Measurements from ENCODE around the gene TNIP2. TPM values are rescaled to one million over a fixed set of nuclear protein-coding genes. Genes with fewer than 3 reads are reported as not detected.
"Not testable (repeated sequence)": the region's sequence is repeated elsewhere in the genome, so short reads cannot be mapped to it uniquely, and the experiment has no call there.

The TNIP2 gene
- polyA plus RNA-seq, 3 donors = 17.2 to 18.4 (median 17.8) TPM

DNA sequence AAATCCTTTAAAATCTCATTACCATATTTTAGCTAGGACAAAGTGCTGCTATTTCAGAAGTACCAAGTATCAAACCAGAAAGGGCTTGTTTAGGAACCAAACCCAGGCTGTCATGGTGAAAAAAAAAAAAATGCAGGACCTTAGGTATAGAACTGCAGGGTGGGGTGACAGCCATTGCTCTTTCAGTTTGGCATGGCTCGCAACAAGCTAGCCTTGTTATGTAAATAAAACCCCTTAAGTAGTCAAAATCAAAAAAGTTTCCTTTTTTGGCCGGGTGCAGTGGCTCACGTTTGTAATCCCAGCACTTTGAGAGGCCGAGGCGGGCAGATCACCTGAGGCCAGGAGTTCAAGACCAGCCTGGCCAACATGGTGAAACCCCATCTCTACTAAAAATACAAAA is 24.5 kb upstream of the TNIP2 start:
- not testable (repeated sequence) for DNase-seq (ENCODE audit: low read depth in 3 of 3, low spot score in 2 of 3)

DNA sequence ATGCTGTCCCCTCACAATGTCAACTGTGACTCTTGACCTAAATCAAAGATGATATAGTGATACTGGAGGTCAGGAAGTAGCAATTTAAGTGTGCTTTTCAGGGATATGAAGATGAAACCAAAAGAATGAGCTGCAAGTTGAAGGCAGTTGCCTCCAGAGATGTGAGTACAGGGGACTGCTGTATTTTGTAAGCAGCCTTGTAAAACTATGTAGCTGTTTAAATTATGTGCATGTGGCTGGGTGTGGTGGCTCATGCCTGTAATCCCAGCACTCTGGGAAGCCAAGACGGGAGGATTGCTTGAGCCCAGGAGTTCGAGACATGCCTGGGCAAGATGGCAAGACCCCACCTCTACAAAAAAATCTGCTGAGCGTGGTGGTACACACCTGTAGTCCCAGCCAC is 15.1 kb upstream of the TNIP2 start:
- DNase-seq (ENCODE audit: low read depth in 3 of 3, low spot score in 2 of 3) = no peak

DNA sequence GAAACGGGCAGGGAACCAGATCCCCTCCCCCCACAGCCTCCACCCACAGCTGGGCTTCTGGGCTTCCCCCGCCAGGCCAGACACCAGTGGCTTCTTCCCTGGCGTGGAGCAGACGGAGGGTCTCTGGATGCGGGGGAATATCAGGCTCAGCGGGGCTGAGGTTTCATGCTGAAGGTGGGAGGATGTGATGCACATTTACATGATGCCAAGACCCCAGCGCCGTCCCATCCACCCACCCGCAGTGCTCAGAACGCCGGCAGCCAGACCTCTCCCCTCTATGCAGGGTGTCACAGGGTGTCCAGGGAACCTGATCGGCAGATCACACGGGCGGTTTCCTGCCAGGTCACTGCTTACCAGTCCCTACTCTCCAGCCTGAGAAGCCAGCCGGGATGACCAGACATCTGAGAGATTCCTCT is 12.8 kb upstream of the TNIP2 start:
- DNase-seq (ENCODE audit: low read depth in 3 of 3, low spot score in 2 of 3) = no peak

DNA sequence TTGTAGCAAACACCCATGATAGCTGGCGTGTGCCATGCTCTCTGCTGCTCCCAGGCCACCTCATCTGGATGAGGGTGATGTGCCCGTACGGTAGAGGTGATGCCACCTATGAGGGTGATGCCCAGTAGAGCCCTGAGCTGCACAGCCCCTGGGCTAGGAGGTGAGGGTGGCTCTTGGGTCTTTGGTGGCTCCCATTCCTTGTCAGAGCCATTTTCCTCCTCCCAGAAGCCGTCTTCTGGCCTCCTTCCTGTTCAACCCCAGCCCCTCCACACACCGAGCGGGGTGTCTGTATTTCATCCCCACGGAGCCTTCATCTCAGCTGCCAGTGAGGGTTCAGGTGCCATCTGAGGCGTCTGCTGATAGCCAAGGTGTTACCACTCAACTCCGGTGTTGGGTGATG is 12.0 kb upstream of the TNIP2 start:
- no peak for DNase-seq (ENCODE audit: low read depth in 3 of 3, low spot score in 2 of 3)

DNA sequence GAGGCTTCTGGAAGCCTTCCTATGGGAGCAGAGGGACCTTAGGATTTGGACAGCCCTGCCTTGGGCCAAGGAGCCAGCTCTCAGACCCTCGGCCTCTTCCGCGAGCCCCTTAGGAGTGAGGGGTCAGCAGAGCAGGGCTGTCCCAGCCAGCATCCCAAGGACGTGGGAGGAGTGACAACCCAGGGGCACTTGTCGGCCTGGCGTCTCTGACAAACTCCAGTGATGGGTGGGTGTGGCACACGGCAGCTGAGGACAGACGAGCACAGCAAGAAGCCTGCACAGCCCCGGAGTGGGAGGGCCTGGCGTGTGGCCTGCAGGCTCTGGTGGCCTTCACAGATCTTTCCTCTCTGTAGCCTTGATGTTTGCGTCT is 11.6 kb upstream of the TNIP2 start:
- DNase-seq (ENCODE audit: low read depth in 3 of 3, low spot score in 2 of 3) = no peak

DNA sequence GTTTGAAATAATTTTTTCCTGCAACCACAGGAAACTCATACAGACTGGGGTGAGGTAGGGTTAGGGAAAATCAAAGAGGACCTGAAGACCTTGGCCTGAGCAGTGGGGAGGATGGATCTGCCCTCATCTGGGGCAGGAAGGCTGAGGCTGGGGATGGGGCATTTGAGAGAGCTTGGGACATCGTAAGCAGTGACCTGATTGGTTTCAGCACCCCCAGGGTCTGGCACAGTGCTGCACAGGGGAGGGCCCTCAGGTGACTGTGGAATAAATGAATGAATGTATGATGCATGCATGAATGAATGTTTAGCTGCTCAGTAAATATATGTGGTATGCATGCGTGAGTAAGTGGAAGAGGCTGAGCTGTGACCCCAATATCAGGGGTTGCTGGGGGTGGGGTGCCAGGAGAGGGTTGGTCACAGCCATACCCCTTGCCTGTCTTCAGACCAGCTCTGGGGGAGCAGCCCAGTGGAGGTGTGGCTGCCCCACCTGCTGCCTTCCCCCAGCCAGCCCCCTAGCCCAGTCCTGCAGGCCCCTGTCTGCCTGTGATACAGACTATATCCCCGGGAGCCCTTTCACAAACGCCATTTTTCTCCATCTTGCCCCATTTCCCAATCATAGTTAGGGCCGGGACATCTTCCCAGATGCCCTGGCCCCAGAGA is 11.0 kb upstream of the TNIP2 start:
- no peak for DNase-seq (ENCODE audit: low read depth in 3 of 3, low spot score in 2 of 3)

DNA sequence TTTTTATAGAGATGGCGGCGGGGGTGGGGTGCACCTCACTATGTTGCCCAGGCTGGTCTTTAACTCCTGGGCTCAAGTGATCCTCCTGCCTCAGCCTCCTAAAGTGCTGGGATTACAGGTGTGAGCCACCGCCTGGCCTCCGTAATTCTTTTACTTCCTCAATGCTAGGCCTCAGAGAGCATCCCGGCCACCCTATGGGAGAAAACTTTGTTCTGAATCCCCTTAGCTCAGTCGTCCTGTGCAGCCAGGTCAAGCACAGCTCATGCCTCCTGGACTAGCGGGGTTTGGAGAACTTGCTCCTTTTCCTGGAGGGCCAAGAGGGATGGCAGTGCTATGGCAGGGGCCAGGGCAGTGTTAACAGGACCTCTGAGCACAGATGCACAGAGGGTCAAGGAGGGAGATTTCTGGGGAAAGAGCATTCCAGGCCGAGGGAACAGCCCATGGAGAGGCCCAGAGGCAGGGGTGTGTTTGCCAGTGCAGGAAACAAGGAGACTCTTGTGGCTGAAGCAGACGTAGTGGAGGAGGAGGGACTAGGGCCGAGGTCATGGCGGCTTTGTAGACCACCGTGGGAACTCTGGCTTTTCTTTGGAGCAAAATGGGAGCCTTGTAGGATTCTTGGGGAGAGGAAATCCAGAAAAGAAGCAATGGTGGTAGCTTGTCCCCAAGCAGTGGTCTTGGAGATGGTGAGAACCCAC is 9.8 kb upstream of the TNIP2 start:
- DNase-seq (ENCODE audit: low read depth in 3 of 3, low spot score in 2 of 3) = no peak

DNA sequence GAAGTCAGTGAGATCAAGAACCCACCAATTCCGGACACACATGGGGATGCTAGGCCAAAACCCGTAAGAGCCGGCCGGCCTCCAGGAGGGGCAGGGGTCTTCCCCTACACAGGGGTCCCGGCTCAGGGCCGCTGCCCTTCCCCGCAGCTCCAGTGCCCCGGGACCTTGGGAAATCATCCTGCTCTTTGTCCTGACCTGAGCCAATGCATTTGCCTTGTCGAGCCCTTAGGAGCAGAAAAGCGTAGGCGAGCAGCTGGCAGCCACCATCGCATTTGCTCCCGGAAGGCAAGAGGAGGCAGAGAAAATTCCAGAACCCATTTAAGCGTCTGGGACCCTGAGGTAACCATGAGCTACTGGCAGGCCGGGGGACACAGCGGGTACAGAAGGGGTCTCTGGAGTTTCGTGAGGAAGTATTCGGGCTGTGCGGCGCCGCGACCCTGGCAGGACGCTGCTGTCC is 7.4 kb upstream of the TNIP2 start:
- DNase-seq (ENCODE audit: low read depth in 3 of 3, low spot score in 2 of 3) = no peak

DNA sequence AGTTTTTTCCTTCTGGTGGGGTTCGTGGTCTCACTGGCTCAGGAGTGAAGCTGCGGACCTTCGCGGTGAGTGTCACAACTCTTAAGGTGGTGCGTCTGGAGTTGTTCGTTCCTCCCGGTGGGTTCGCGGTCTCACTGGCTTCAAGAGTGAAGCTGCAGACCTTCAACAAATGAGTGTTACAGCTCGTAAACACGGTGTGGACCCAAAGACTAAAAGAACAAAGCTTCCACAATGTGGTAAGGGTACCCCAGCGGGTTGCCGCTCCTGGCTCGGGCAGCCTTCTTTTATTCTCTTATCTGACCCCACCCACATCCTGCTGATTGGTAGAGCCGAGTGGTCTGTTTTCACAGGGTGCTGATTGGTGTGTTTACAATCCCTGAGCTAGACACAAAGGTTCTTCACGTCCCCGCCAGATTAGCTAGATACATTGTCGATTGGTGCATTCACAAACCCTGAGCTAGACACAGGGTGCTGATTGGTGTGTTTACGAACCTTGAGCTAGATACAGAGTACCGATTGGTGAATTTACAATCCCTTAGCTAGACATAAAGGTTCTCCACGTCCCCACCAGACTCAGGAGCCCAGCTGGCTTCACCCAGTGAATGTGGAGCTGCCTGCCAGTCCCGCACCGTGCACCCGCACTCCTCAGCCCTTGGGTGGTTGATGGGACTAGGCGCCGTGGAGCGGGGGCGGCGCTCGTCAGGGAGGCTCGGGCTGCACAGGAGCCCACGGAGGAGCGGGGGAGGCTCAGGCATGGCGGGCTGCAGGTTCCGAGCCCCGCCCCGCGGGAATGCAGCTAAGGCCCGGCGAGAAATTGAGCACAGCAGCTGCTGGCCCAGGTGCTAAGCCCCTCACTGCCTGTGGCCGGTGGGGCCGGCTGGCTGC is 6.6 kb upstream of the TNIP2 start:
- DNase-seq (ENCODE audit: low read depth in 3 of 3, low spot score in 2 of 3) = not testable (repeated sequence)

DNA sequence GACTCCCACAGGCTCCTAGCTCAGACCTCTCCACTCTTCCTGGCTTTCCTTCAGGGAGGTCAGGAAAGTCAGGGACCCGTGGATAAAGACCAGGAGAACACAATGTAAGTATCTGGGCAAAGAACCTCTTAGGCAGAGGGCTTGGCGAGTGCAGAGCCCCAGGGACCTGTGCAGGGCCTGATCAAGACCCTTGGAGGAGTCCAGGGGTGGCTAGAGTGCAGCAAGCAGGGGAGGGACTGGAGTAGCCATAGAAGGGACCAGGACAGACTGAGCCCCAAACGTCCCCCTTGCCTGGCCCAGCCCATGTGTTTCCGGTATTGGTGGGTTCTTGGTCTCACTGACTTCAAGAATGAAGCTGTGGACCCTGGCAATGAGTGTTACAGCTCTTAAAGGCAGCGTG is 5.9 kb upstream of the TNIP2 start:
- DNase-seq (ENCODE audit: low read depth in 3 of 3, low spot score in 2 of 3) = no peak

DNA sequence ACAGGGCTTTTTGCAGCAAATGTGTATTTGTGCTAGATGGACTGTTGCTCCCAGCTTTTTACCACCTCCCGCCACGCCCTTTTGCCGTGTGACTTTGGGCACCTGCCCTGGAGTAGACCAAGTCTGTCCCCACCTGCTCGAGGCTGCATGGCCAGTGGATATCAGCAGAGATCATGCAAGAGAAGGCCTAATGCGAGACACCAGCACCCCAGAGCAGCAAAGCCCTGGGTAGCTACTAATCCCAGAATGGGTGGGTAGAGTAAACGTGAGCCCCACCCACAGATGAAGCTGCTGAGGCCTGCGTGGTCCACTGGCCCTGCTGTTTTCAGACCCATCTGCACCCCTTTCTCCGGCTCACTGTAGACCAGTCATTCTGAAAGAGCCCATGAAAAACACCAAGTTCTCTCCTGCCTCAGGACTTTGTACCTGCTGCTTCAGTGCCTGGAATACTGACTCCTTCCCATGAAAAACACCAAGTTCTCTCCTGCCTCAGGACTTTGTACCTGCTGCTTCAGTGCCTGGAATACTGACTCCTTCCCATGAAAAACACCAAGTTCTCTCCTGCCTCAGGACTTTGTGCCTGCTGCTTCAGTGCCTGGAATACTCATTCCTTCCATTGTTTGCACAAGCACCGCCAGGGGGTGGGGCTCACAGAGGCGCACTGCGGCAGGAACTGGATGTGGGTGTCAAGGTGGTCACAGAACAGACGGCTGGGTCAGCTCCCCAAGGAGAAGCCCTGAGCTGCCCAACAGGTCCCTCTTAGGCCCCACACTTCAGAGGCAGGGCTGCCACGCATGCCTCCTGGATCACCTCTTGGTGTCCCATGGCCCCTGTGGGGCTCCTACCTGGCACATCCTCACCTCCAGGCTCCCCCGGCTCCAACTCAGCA is 5.1 kb upstream of the TNIP2 start:
- no peak for DNase-seq (ENCODE audit: low read depth in 3 of 3, low spot score in 2 of 3)

DNA sequence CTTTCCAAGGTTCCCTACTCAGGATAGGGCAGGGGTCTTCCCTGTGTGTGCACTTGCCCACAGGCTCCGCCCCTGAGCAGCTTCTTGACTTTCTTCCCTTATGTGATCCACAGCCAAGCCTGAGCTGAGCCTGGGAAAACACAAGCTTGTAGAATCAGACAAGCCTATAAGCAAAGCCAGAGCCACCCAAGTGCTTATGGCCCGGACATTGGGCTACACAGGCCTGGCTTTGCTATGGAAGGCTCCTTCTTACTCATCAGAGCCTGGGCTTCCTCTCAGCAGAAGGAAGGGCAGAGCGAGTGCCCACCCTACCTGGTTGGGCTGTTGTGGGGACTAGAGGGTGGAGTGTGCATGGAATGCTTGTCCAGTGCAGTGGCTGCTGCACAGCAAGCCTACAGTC is 1.3 kb upstream of the TNIP2 start:
- DNase-seq (ENCODE audit: low read depth in 3 of 3, low spot score in 2 of 3) = no peak

DNA sequence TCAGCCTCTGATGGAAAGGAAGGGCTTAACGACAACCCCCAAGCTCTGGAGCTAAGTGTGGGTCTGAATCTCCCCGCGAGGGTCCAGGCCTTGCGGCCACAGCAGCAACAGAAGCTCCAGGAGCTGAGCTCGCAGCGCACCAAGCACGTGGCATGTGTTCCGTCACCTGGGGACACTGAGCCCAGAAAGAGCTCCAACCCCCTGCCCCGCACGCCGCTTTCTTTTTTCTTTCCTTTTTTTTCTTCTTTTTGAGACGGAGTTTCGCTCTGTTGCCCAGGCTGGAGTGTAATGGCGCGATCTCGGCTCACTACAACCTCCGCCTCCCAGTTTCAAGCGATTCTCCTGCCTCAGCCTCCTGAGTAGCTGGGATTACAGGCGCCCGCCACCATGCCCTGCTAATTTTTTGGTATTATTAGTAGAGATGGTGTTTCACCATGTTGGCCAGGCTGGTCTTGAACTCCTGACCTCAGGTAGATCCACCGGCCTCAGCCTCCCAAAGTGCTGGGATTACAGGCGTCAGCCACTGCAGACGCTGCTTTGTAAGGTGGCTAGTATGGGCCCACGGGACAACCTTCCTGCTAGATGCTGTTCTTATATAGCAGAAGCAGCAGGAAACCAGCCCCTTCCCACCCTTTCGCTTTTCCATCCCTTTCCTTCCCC is 685 bp upstream of the TNIP2 start:
- no peak for DNase-seq (ENCODE audit: low read depth in 3 of 3, low spot score in 2 of 3)

DNA sequence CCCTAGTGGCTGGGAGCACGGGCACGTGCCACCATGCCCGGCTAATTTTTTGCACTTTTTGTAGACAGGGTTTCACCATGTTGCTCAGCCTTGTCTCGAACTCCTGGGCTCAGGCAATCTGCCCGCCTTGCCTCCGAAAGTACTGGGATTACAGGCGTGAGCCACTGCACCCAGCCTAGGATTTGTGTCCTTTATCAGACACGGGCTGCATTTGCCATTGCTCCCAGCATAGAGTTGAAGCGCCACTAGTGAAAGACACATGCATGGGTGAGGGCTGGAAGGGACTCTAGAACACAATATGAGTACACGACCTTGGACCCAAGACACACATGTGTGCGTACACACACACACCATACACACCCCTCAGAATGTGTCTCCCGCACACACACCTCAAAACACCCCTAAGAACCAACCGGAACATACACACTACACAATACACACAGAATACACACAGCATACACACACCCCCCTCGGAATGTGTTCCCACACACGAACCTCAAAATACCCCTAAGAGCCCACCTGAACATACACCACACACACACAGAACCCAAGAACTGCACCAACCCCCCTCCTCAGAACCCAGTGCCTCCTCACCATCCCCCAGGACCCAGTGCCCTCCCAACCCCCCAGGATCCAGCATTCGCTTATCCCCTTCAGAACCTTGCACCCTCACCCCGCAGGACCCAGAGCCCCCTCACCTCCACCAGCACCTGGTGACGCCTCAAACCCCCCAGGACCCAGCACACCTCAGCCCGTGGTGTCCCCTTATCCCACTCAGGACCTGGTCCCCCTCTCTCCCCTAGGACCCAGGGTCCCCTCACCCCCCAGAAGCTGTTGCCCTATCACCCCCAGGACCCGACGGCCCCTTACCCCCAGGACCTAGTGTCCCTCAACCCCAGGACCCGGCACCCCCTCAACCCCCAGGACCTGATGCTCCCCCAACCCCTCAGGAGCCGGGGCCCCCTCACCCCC is 1.0 kb downstream of the TNIP2 start:
- DNase-seq (ENCODE audit: low read depth in 3 of 3, low spot score in 2 of 3) = no peak

DNA sequence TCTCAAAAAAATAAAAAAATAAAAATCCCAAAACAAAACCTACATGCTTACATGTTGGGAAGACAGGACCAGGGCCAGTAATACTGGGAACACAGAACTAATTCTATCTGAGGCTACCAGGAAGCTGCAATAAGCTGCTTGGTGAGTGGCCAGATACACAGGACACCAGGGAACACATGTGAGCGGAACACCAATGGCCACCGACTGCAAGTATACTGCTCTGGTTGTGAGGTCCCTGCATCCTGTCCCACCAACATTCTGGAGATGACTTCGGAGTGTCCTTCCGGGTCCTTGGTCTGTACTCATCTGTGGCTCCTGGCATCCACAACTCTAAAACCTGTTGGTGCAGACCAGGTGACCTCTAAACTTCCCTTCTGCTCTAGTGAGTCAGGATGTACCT is 2.7 kb downstream of the TNIP2 start:
- DNase-seq (ENCODE audit: low read depth in 3 of 3, low spot score in 2 of 3) = no peak

DNA sequence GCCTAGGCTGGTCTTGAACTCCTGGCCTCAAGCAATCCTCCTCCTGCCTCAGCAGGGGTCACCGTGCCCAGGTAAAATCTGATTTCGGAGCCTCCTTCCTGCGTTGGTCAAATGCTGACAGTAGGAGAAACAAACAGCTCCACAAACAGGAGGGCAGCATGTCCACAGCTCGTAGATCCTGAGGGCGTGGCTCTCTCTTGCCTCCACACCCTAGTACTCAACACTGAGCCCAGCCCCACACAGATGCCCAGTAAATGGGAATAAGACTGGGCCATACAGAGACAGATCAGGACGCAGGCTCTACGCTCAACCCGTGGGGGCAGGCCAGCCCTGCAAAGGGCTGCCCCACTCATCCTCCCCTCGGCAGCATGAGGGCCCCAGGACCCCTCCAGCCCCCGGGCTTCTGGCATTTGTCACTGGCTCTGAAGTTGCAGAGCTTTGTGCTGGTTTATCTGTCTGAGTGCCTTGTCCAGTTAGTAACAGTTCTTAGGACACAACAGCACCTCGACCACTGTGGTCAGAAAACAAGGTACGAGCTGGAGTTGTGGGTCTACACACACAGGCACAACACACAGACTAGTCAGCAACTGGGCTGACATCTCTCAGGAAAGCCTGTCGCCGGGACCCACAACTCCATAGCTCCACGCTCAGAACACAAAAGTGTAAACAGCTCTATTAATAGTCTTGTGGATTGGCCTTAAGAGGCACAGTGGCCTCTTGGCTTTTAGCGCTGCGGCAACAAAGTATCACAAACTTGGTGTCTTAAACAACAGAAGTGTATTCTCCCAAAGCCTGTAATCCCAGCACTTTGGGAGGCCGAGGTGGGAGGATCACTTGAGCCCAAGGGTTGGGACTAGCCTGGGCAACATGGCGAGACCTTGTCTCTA is 5.2 kb downstream of the TNIP2 start:
- DNase-seq (ENCODE audit: low read depth in 3 of 3, low spot score in 2 of 3) = no peak

DNA sequence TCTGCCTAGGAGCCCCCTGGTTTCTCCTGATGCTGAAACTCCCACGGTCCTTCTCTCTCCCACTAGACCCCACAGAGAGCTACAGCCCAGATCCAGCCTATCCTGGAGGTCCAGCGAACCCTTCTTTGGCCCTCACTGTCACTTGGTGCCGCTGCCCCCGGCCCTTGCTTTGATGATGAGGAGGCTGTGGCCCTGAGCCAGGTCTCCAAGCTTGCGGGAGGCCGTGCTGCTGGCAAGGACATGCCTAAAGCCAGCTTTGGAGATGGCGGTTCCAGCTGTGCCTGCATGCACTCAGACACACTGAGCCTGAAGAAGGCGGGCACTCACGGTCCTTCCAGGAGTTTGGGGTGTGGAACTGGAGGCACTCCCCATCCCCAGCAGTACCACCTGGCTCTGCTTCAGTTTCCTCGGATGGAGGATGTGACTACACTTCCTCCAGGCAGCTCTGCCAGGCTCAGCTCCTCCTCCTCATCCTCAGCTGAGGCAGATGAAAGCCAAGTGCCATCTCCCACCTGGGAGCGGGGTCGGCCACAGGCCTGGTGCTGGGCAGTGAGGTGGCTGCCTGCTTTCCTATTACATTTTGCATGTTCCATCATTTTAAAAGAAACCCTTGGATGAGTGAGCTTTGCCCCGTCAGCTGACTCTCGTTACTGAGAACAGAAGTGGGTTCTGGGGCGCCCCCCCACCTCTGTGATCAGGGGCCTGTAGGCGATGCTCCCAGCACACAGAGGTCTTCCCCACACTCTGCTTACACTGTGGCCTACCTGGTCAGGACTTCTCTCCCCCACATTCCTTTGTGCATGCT is 9.0 kb downstream of the TNIP2 start:
- DNase-seq (ENCODE audit: low read depth in 3 of 3, low spot score in 2 of 3) = no peak
